K562 (cell line): ENCODE measurements around the gene TMEM242. TPM values are rescaled to one million over a fixed set of nuclear protein-coding genes. Genes with fewer than 3 reads are reported as not detected.

Experiments used
- ATAC-seq: fragments of 200-7000 bp; cut with Tn5 transposase; 3 replicates; pipeline ENCODE4 v1.9.1; 2020; ENCODE audit warnings: moderate library complexity
- BruUV-seq: library from RNA; stranded (reverse); fragments of 400-500 nt; replicated peaks from 2 replicates; lab custom pipeline; 2021; lab: Mats Ljungman, UMichigan
- CTCF ChIA-PET: fragments of 300-600 bp; formaldehyde crosslinking; extraction: SDS; loops from one replicate; lab custom pipeline; 2021; ENCODE audit warnings: low intra/inter-chr PET ratio; lab: Yijun Ruan, JAX
- POLR2A ChIA-PET: fragments of 300-600, 350-650 bp; sonication (Branson Sonifier 250); formaldehyde crosslinking; extraction: SDS; loops from one replicate; lab custom pipeline; 2021; ENCODE audit warnings: antibody characterized with exemption, inconsistent platforms; lab: Yijun Ruan, JAX
- DNase-seq, 4 experiments: peaks; one replicate each; pipeline versions ENCODE4 v3.0.0 to v3.0.0-alpha.2; 2011 to 2018; ENCODE audit warnings: low spot score in 3 of 4, mixed read lengths in 3 of 4; ENCODE audit errors: extremely low read depth in 1 of 4
- FAIRE-seq: peaks from 2 replicates; lab custom pipeline; 2011; peaks lifted over from hg19 to GRCh38; lab: Jason Lieb, UNC
- H2AFZ ChIP-seq: 2 replicates; pipeline ENCODE4 v1.6.0; 2011; ENCODE audit warnings: low read depth, low read length, control low read depth, inconsistent platforms
- H3K27ac ChIP-seq: fragments of 200-600 bp; 3 replicates; pipeline ENCODE4 v1.8.0; 2011; ENCODE audit warnings: low read depth, mild to moderate bottlenecking, control low read depth, inconsistent platforms, low read length, moderate library complexity, mixed read lengths; ENCODE audit errors: extremely low read depth
- H3K27me3 ChIP-seq, 2 experiments: fragments of 300-600 bp in 1 of 2; 2 replicates in 1 of 2; 3 replicates in 1 of 2; pipeline versions ENCODE4 v1.6.0 to v1.8.0; 2011; ENCODE audit warnings: inconsistent platforms in 2 of 2, low read length in 2 of 2, mild to moderate bottlenecking in 1 of 2, mixed read lengths in 1 of 2, moderate library complexity in 1 of 2; ENCODE audit not compliant: control insufficient read depth in 2 of 2, insufficient read depth in 2 of 2
- H3K36me3 ChIP-seq: fragments of 300-600 bp; 3 replicates; pipeline ENCODE4 v1.8.0; 2011; ENCODE audit warnings: mild to moderate bottlenecking, low read length, inconsistent platforms; ENCODE audit not compliant: control insufficient read depth, insufficient read depth
- H3K4me1 ChIP-seq, 2 experiments: fragments of 200-600 bp in 1 of 2; replicated peaks in 1 of 2; 2 replicates in 1 of 2; 3 replicates in 1 of 2; pipeline versions ENCODE4 v1.5.1 to v1.8.0; 2011; ENCODE audit warnings: inconsistent platforms in 2 of 2, low read length in 2 of 2, mild to moderate bottlenecking in 1 of 2, mixed read lengths in 1 of 2, moderate library complexity in 1 of 2; ENCODE audit not compliant: control insufficient read depth in 2 of 2, insufficient read depth in 2 of 2
- H3K4me2 ChIP-seq: 2 replicates; pipeline ENCODE4 v1.6.1; 2011; ENCODE audit warnings: low read length, control low read depth, inconsistent platforms, mixed read lengths; ENCODE audit not compliant: insufficient read depth
- H3K4me3 ChIP-seq: fragments of 200-600 bp; sonication (generic), shearing (Covaris generic); 2 replicates; pipeline ENCODE4 v1.5.1; 2016; ENCODE audit warnings: control low read depth, inconsistent platforms
- H3K79me2 ChIP-seq: fragments of 200-600 bp; 3 replicates; pipeline ENCODE4 v1.8.0; 2011; ENCODE audit warnings: low read length, inconsistent platforms; ENCODE audit not compliant: control insufficient read depth, insufficient read depth
- H3K9ac ChIP-seq, 2 experiments: 2 replicates each; pipeline versions ENCODE4 v1.6.0 to v1.6.1; 2011; ENCODE audit warnings: low read depth in 2 of 2, low read length in 2 of 2, control low read depth in 1 of 2, inconsistent platforms in 1 of 2, mild to moderate bottlenecking in 1 of 2, mixed read lengths in 1 of 2; ENCODE audit not compliant: insufficient read depth in 1 of 2
- H3K9me1 ChIP-seq: one replicate; pipeline ENCODE4 v1.6.0; 2011; ENCODE audit warnings: inconsistent platforms, mild to moderate bottlenecking, low read length, moderate library complexity; ENCODE audit not compliant: control insufficient read depth, insufficient read depth
- H3K9me3 ChIP-seq: replicated peaks from 2 replicates; pipeline ENCODE4 v1.5.1; 2011; ENCODE audit warnings: low read depth, low read length, inconsistent platforms; ENCODE audit not compliant: control insufficient read depth, insufficient read depth
- H4K20me1 ChIP-seq: replicated peaks from 2 replicates; pipeline ENCODE4 v1.6.1; 2011; ENCODE audit warnings: low read length, inconsistent platforms, mixed read lengths; ENCODE audit not compliant: control insufficient read depth, insufficient read depth
- ARID1B ChIP-seq: fragments of 450-650 bp; IDR thresholded peaks from 2 replicates; pipeline ENCODE4 v1.6.1; 2016; ENCODE audit warnings: antibody characterized with exemption, mild to moderate bottlenecking, inconsistent platforms
- CREB1 ChIP-seq, 2 experiments: sonication (generic) in 1 of 2; formaldehyde crosslinking in 1 of 2; IDR thresholded peaks; 2 replicates each; pipeline versions ENCODE4 v1.6.1 to v1.8.0; 2012 to 2022; ENCODE audit warnings: inconsistent platforms in 1 of 2, mild to moderate bottlenecking in 1 of 2, missing genetic modification reagents in 1 of 2, moderate library complexity in 1 of 2
- ERF ChIP-seq: fragments of 450-650 bp; formaldehyde crosslinking; IDR thresholded peaks from 2 replicates; pipeline ENCODE4 v1.4.0; 2020; ENCODE audit warnings: mild to moderate bottlenecking, mixed read lengths
- HSF4 ChIP-seq: fragments of 250-450 bp; sonication (Bioruptor Pico); IDR thresholded peaks from 2 replicates; pipeline ENCODE4 v2.1.2; 2022; ENCODE audit warnings: mild to moderate bottlenecking, moderate library complexity, borderline replicate concordance
- ZFP1 ChIP-seq: fragments of 450-650 bp; formaldehyde crosslinking; IDR thresholded peaks from 2 replicates; pipeline ENCODE4 v1.4.0; 2020; ENCODE audit warnings: mild to moderate bottlenecking, mixed read lengths
- ZNF121 ChIP-seq: sonication (generic); formaldehyde crosslinking; conservative IDR thresholded peaks from 2 replicates; pipeline ENCODE4 v1.8.0; 2022; ENCODE audit warnings: missing genetic modification reagents
- ZNF551 ChIP-seq: fragments of 250-450 bp; sonication (Bioruptor Pico); IDR thresholded peaks from 2 replicates; pipeline ENCODE4 v1.5.0; 2021; ENCODE audit warnings: mild to moderate bottlenecking, moderate library complexity
- WGBS: fragments of 100-300 bp; shearing (Covaris generic); methylation state at CpG from one replicate; pipeline ENCODE4 v1.1.6; 2016; ENCODE audit warnings: low coverage, mixed read lengths; ENCODE audit not compliant: insufficient coverage; ENCODE audit errors: missing lambda C conversion rate; 5-methylcytosine and 5-hydroxymethylcytosine counted together
- in situ Hi-C: fragments of 300-500 bp; cut with MboI; formaldehyde crosslinking; loops from 4 replicates; pipeline ENCODE4 v1.15.0; 2018; ENCODE audit warnings: inconsistent platforms, mixed read lengths
- intact Hi-C: fragments of 100-400 bp; cut with micrococcal nuclease; formaldehyde crosslinking; loops from 2 replicates; pipeline ENCODE4 v1.14.2; 2022
- polyA plus RNA-seq, 8 experiments: library from polyadenylated mRNA; depleted of rRNA in 4 of 8; stranded (reverse) in 5 of 8; unstranded in 3 of 8; fragments of >200 nt; fragmentation: Nextera tagmentation in 2 of 8; fragmentation: Illumina TruSeq in 1 of 8; extraction: Ambion mirVana in 2 of 8; extraction: Trizol in 1 of 8; gene quantifications; 2 replicates each; pipeline versions ENCODE4 v1.2.1 to v1.2.3, GENCODE V29; 2011 to 2014; ENCODE audit warnings: inconsistent platforms in 1 of 8, missing spikeins in 1 of 8
- total RNA-seq, 7 experiments: library from RNA; depleted of rRNA in 6 of 7; stranded (reverse); fragments of >200 nt in 6 of 7; fragmentation: Illumina TruSeq in 2 of 7; extraction: Trizol in 2 of 7; gene quantifications; 2 replicates each; pipeline versions ENCODE4 v1.2.1 to v1.2.3, GENCODE V29; 2011 to 2021; ENCODE audit warnings: low replicate concordance in 1 of 7
- TF ChIP-seq, protein P1 (sequence below), 2 experiments: IDR thresholded peaks in 1 of 2; conservative IDR thresholded peaks in 1 of 2; 2 replicates each; pipeline ENCODE4 v1.6.1; 2016; ENCODE audit warnings: low read depth in 2 of 2, mild to moderate bottlenecking in 1 of 2, missing compliant biosample characterization in 1 of 2, missing genetic modification characterization in 1 of 2, moderate library complexity in 1 of 2
- TF ChIP-seq, protein P2 (sequence below): fragments of 450-650 bp; formaldehyde crosslinking; IDR thresholded peaks from 2 replicates; pipeline ENCODE4 v1.4.0; 2022; ENCODE audit warnings: missing genetic modification characterization
- TF ChIP-seq, protein P3 (sequence below): fragments of 250-450 bp; sonication (Bioruptor Pico); IDR thresholded peaks from 2 replicates; pipeline ENCODE4 v1.8.0; 2021; ENCODE audit warnings: moderate library complexity, mild to moderate bottlenecking, inconsistent platforms
- TF ChIP-seq, protein P4 (sequence below), 2 experiments: fragments of 450-650 bp; IDR thresholded peaks; 2 replicates each; pipeline ENCODE4 v1.6.1; 2018; ENCODE audit warnings: mild to moderate bottlenecking in 2 of 2, low read depth in 1 of 2; ENCODE audit not compliant: partially characterized antibody in 2 of 2

The TMEM242 gene
- total and polyA plus RNA-seq, 9 of the 15 experiments (the other 6 are each of a cell fraction or from before 2014, with no cell fraction given), result 9.5 to 35.3 (median 16.5) TPM

DNA sequence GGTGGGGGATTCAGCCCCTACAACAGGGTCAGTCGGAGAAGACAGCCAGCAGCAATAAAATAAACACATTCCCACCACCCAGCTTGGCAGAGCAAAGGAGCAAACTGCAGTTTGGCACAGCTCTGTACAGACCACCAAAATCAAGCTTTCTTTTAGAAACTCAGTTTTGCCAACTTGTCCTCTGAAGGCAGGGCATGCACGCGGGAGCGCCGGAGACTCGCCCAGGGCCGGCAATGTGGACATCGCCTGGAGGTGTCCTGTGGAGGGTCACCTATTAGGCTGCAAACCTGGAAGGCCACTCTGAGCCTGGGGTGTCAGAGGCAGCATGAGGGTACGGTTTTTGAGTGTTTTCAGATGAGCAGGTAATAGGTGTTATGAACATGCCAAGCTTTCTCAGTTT is 34.7 kb downstream of the TMEM242 start:
- ATAC-seq (no peak), FAIRE-seq (no peak), DNase-seq (no peak)
- Histone ChIP-seq H3K27ac (no peak overlapping the region), H3K4me1 (0 out of 5 replicates have a peak, but pooled peaks cover 0 to 2% of the 10 kb centered on the region in 2 experiments), H3K36me3 (peaks cover 33% of the 10 kb centered on the region), H3K9me1 (no peaks in the 10 kb centered on the region), H3K9me3 (no peaks in the 10 kb centered on the region), H2AFZ (no peak overlapping the region), H3K79me2 (no peaks in the 10 kb centered on the region), H3K4me2 (no peak overlapping the region), H3K4me3 (no peak overlapping the region), H4K20me1 (no peaks in the 10 kb centered on the region), H3K9ac (peak overlapping the region in 1 of 2 experiments; percentile 47; a peak in 1 of 4 replicates), H3K27me3 (no peaks in the 10 kb centered on the region)
- CTCF ChIA-PET, result no interaction called here
- 89% methylated on average over 9 of the region's 9 CpGs for whole genome bisulfite sequencing
- in situ Hi-C loops (no loop called here), intact Hi-C loops (no loop called here)
- POLR2A ChIA-PET, result interaction anchor here (0.8 to 1.4 kb wide), 3 partner anchors 11 to 58 kb away, joined by 3 to 5 read pairs (median 3); no protein-coding TSS in a partner anchor
- BruUV-seq, result no TSS peak
- TF ChIP-seq ARID1B, result no peak
- no peak for TF ChIP-seq ZNF121 (CRISPR knock-in tag)
- TF ChIP-seq, protein P1, sequence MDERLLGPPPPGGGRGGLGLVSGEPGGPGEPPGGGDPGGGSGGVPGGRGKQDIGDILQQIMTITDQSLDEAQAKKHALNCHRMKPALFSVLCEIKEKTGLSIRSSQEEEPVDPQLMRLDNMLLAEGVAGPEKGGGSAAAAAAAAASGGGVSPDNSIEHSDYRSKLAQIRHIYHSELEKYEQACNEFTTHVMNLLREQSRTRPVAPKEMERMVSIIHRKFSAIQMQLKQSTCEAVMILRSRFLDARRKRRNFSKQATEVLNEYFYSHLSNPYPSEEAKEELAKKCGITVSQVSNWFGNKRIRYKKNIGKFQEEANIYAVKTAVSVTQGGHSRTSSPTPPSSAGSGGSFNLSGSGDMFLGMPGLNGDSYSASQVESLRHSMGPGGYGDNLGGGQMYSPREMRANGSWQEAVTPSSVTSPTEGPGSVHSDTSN (CRISPR knock-in tag; IDR thresholded peaks at IDR 0.05; ENCODE audit: low read depth), result no peak
- TF ChIP-seq, protein P1 (tag; conservative IDR thresholded peaks at IDR 0.05; ENCODE audit: low read depth), result no peak
- TF ChIP-seq, protein P2, sequence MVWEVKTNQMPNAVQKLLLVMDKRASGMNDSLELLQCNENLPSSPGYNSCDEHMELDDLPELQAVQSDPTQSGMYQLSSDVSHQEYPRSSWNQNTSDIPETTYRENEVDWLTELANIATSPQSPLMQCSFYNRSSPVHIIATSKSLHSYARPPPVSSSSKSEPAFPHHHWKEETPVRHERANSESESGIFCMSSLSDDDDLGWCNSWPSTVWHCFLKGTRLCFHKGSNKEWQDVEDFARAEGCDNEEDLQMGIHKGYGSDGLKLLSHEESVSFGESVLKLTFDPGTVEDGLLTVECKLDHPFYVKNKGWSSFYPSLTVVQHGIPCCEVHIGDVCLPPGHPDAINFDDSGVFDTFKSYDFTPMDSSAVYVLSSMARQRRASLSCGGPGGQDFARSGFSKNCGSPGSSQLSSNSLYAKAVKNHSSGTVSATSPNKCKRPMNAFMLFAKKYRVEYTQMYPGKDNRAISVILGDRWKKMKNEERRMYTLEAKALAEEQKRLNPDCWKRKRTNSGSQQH (CRISPR knock-in tag), result no peak
- no peak for TF ChIP-seq HSF4
- TF ChIP-seq, protein P3, sequence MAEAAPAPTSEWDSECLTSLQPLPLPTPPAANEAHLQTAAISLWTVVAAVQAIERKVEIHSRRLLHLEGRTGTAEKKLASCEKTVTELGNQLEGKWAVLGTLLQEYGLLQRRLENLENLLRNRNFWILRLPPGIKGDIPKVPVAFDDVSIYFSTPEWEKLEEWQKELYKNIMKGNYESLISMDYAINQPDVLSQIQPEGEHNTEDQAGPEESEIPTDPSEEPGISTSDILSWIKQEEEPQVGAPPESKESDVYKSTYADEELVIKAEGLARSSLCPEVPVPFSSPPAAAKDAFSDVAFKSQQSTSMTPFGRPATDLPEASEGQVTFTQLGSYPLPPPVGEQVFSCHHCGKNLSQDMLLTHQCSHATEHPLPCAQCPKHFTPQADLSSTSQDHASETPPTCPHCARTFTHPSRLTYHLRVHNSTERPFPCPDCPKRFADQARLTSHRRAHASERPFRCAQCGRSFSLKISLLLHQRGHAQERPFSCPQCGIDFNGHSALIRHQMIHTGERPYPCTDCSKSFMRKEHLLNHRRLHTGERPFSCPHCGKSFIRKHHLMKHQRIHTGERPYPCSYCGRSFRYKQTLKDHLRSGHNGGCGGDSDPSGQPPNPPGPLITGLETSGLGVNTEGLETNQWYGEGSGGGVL (CRISPR knock-in tag), result no peak
- TF ChIP-seq, protein P4, sequence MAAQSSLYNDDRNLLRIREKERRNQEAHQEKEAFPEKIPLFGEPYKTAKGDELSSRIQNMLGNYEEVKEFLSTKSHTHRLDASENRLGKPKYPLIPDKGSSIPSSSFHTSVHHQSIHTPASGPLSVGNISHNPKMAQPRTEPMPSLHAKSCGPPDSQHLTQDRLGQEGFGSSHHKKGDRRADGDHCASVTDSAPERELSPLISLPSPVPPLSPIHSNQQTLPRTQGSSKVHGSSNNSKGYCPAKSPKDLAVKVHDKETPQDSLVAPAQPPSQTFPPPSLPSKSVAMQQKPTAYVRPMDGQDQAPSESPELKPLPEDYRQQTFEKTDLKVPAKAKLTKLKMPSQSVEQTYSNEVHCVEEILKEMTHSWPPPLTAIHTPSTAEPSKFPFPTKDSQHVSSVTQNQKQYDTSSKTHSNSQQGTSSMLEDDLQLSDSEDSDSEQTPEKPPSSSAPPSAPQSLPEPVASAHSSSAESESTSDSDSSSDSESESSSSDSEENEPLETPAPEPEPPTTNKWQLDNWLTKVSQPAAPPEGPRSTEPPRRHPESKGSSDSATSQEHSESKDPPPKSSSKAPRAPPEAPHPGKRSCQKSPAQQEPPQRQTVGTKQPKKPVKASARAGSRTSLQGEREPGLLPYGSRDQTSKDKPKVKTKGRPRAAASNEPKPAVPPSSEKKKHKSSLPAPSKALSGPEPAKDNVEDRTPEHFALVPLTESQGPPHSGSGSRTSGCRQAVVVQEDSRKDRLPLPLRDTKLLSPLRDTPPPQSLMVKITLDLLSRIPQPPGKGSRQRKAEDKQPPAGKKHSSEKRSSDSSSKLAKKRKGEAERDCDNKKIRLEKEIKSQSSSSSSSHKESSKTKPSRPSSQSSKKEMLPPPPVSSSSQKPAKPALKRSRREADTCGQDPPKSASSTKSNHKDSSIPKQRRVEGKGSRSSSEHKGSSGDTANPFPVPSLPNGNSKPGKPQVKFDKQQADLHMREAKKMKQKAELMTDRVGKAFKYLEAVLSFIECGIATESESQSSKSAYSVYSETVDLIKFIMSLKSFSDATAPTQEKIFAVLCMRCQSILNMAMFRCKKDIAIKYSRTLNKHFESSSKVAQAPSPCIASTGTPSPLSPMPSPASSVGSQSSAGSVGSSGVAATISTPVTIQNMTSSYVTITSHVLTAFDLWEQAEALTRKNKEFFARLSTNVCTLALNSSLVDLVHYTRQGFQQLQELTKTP (IDR thresholded peaks at IDR 0.05; ENCODE audit: low read depth in 1 of 2, partially characterized antibody in 2 of 2), result no peak
- no peak for TF ChIP-seq ERF (CRISPR knock-in tag)
- no peak for TF ChIP-seq CREB1 (IDR thresholded peaks at IDR 0.05)
- TF ChIP-seq CREB1 (CRISPR knock-in tag; IDR thresholded peaks at IDR 0.05), result no peak
- no peak for TF ChIP-seq ZFP1 (CRISPR knock-in tag)
- no peak for TF ChIP-seq ZNF551 (CRISPR knock-in tag)
